GM12891 (cell line): ENCODE measurements around the gene TSEN54.

Experiments
- POLR2A ChIP-seq: IDR thresholded peaks from 2 replicates; pipeline ENCODE4 v1.6.1; 2011; ENCODE audit warnings: low read depth, low read length, control low read depth
- POLR2AphosphoS5 ChIP-seq: IDR thresholded peaks from 2 replicates; pipeline ENCODE4 v1.6.1; 2011; ENCODE audit warnings: low read depth, low read length, control low read depth
- SPI1 ChIP-seq: IDR thresholded peaks from 2 replicates; pipeline ENCODE4 v1.6.1; 2011; ENCODE audit warnings: low read depth, low read length, control low read depth
- TAF1 ChIP-seq: IDR thresholded peaks from 2 replicates; pipeline ENCODE4 v1.6.1; 2011; ENCODE audit warnings: low read depth, low read length, control low read depth

DNA sequence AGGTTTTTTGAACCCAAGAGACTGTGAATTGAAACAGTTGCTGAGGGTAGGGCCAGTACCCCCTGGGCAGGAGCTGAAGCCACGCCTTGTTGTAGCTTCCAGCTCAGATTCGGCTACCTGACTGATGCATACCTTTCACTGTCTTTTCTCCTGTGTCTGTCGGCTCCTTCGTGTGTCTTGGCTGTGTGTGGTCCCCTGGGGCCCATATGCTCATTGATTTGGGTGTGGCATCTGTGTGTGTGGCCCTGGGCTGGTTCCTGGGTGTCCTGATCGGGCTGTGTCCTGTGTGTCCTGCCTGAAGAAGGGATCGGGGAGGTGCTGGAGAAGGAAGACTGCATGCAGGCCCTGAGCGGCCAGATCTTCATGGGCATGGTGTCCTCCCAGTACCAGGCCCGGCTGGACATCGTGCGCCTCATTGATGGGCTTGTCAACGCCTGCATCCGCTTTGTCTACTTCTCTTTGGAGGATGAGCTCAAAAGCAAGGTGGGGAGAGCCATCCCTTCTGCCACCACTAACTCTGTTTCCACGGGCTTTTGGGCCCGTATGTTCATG lies 21.9 kb upstream of the TSEN54 start:
- no peak for TF ChIP-seq POLR2A
- no peak for TF ChIP-seq TAF1
- TF ChIP-seq SPI1, result no peak
- no peak for TF ChIP-seq POLR2AphosphoS5
